ENCODE data around the gene CCNG2. TPM values are rescaled to one million over a fixed set of nuclear protein-coding genes. Genes with fewer than 3 reads are reported as not detected.
A peak's percentile ranks its signal among the peaks of the same experiment; 100 is the strongest.

CCNG2 gene
- total and polyA plus RNA-seq, 2 of the 13 experiments (the other 11 are each of a cell fraction or from before 2014, with no cell fraction given), result 3.9 to 11.5 TPM

DNA sequence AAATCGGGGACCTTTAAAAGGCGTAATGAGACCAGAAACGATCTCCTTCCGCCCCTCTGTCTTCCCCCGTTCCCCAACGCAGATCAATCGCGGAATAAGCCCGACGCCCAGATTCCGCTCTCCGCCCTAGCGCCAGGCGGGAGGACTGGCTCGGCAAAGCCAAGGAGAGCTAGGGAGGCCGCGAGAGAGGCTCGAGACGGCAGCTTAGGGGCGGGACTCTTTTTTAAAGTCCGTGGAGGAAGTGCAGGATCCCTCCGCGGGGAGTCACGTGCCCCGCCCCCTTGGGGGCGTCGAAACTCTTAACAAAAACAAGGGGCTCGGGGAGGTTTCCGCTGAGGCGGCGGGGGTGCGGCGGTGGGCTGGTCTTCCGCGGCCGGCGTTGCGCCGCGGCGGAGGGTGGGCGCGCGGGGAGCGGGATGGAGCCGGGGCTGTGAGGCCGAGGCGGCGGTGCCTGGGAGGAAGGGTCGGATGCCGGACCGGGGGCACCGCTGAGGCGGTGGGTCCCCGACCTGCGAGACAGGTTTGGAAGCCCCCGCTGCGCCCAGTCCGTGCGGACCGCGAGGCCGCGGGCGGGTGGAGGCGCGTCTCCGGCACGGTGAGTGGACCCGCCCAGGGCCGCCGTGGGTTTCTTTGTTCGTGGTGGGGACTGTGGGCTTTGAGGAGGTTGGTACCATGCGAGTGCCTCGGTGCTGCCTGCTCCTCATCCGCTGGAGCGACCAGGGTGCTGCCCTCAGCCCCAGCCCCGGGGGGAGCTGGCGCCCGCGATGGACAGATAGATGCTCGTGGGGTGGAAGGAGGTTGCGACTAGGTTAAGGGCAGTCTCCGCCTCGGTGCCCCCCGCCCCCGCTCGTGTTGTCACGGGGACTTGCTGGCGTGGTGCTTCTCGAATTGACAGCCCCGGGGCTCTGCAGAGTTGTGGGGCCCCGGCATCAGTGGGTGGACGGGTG lies at the start of gene CCNG2 (continued):
- TF ChIP-seq, protein P1, sequence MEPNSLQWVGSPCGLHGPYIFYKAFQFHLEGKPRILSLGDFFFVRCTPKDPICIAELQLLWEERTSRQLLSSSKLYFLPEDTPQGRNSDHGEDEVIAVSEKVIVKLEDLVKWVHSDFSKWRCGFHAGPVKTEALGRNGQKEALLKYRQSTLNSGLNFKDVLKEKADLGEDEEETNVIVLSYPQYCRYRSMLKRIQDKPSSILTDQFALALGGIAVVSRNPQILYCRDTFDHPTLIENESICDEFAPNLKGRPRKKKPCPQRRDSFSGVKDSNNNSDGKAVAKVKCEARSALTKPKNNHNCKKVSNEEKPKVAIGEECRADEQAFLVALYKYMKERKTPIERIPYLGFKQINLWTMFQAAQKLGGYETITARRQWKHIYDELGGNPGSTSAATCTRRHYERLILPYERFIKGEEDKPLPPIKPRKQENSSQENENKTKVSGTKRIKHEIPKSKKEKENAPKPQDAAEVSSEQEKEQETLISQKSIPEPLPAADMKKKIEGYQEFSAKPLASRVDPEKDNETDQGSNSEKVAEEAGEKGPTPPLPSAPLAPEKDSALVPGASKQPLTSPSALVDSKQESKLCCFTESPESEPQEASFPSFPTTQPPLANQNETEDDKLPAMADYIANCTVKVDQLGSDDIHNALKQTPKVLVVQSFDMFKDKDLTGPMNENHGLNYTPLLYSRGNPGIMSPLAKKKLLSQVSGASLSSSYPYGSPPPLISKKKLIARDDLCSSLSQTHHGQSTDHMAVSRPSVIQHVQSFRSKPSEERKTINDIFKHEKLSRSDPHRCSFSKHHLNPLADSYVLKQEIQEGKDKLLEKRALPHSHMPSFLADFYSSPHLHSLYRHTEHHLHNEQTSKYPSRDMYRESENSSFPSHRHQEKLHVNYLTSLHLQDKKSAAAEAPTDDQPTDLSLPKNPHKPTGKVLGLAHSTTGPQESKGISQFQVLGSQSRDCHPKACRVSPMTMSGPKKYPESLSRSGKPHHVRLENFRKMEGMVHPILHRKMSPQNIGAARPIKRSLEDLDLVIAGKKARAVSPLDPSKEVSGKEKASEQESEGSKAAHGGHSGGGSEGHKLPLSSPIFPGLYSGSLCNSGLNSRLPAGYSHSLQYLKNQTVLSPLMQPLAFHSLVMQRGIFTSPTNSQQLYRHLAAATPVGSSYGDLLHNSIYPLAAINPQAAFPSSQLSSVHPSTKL (CRISPR knock-in tag; IDR thresholded peaks at IDR 0.05), result peak; percentile 32
- TF ChIP-seq LCORL (IDR thresholded peaks at IDR 0.05) (0 out of 2 replicates have a peak, but pooled peaks have one; percentile 28), LCORL (CRISPR knock-in tag; IDR thresholded peaks at IDR 0.05) (0 out of 2 replicates have a peak, but pooled peaks have one; percentile 23), CBFB (CRISPR knock-in tag; IDR thresholded peaks at IDR 0.05) (peak; percentile 45; the same call in 1 of the 2 replicates), ZNF777 (CRISPR knock-in tag; IDR thresholded peaks at IDR 0.05) (peak; percentile 48), TAF1 (CRISPR knock-in tag; IDR thresholded peaks at IDR 0.05) (peak; percentile 69), TGIF2 (CRISPR knock-in tag; IDR thresholded peaks at IDR 0.05) (peak; percentile 45; the same call in 1 of the 2 replicates), ZNF205 (CRISPR knock-in tag; IDR thresholded peaks at IDR 0.05) (peak; percentile 8; the same call in 1 of the 2 replicates), KDM5B (CRISPR knock-in tag; IDR thresholded peaks at IDR 0.05; ENCODE audit: borderline replicate concordance) (no peak; the same call in 1 of the 2 replicates), HOXD1 (CRISPR knock-in tag; IDR thresholded peaks at IDR 0.05) (no peak), ATAD3A (CRISPR knock-in tag; IDR thresholded peaks at IDR 0.05) (no peak), ZNF878 (CRISPR knock-in tag; IDR thresholded peaks at IDR 0.05) (peak; percentile 87), CBX2 (IDR thresholded peaks at IDR 0.05; ENCODE audit: low read depth, low read length) (no peak), CBX2 (CRISPR knock-in tag; IDR thresholded peaks at IDR 0.05; ENCODE audit: low read depth) (peak; percentile 38; the same call in 1 of the 2 replicates), ZNF788 (CRISPR knock-in tag; IDR thresholded peaks at IDR 0.05; ENCODE audit: borderline replicate concordance) (peak; percentile 60; the same call in 1 of the 2 replicates), SKIL (CRISPR knock-in tag; IDR thresholded peaks at IDR 0.05; ENCODE audit: borderline replicate concordance) (0 out of 2 replicates have a peak, but pooled peaks have one; percentile 44)
- TF ChIP-seq, protein P2, sequence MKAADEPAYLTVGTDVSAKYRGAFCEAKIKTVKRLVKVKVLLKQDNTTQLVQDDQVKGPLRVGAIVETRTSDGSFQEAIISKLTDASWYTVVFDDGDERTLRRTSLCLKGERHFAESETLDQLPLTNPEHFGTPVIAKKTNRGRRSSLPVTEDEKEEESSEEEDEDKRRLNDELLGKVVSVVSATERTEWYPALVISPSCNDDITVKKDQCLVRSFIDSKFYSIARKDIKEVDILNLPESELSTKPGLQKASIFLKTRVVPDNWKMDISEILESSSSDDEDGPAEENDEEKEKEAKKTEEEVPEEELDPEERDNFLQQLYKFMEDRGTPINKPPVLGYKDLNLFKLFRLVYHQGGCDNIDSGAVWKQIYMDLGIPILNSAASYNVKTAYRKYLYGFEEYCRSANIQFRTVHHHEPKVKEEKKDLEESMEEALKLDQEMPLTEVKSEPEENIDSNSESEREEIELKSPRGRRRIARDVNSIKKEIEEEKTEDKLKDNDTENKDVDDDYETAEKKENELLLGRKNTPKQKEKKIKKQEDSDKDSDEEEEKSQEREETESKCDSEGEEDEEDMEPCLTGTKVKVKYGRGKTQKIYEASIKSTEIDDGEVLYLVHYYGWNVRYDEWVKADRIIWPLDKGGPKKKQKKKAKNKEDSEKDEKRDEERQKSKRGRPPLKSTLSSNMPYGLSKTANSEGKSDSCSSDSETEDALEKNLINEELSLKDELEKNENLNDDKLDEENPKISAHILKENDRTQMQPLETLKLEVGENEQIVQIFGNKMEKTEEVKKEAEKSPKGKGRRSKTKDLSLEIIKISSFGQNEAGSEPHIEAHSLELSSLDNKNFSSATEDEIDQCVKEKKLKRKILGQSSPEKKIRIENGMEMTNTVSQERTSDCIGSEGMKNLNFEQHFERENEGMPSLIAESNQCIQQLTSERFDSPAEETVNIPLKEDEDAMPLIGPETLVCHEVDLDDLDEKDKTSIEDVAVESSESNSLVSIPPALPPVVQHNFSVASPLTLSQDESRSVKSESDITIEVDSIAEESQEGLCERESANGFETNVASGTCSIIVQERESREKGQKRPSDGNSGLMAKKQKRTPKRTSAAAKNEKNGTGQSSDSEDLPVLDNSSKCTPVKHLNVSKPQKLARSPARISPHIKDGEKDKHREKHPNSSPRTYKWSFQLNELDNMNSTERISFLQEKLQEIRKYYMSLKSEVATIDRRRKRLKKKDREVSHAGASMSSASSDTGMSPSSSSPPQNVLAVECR (CRISPR knock-in tag; IDR thresholded peaks at IDR 0.05; ENCODE audit: borderline replicate concordance), result peak; percentile 96
- TF ChIP-seq, protein P3, sequence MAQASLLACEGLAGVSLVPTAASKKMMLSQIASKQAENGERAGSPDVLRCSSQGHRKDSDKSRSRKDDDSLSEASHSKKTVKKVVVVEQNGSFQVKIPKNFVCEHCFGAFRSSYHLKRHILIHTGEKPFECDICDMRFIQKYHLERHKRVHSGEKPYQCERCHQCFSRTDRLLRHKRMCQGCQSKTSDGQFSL (CRISPR knock-in tag; IDR thresholded peaks at IDR 0.05), result 0 out of 2 replicates have a peak, but pooled peaks have one; percentile 55

Data from HepG2 (cell line).